SK-N-SH treated with all-trans-retinoic acid at 6 μM for 48 hours (cell line): Measurements from ENCODE around the gene ARFIP2.

ENCODE experiments used
- ATAC-seq: fragments of 200-7000 bp; cut with Tn5 transposase; 3 replicates; pipeline ENCODE4 v1.9.1; 2020; ENCODE audit warnings: mild to moderate bottlenecking, moderate library complexity
- ARNTL ChIP-seq: fragments of 450-650 bp; formaldehyde crosslinking; IDR thresholded peaks from 2 replicates; pipeline ENCODE4 v1.5.0; 2020; ENCODE audit warnings: low read depth, mild to moderate bottlenecking, moderate library complexity, borderline replicate concordance
- BACH2 ChIP-seq: fragments of 250-450 bp; sonication (Bioruptor Pico); IDR thresholded peaks from 2 replicates; pipeline ENCODE4 v1.9.0; 2021; ENCODE audit warnings: mild to moderate bottlenecking, borderline replicate concordance
- CSDC2 ChIP-seq: fragments of 250-450 bp; sonication (Bioruptor Pico); IDR thresholded peaks from 2 replicates; pipeline ENCODE4 v1.5.0; 2020; ENCODE audit warnings: mild to moderate bottlenecking, moderate library complexity
- ESRRG ChIP-seq: fragments of 250-450 bp; sonication (Bioruptor Pico); IDR thresholded peaks from 2 replicates; pipeline ENCODE4 v1.6.1; 2021; ENCODE audit warnings: mild to moderate bottlenecking
- GLIS3 ChIP-seq: fragments of 250-450 bp; sonication (Bioruptor Pico); IDR thresholded peaks from 2 replicates; pipeline ENCODE4 v1.5.0; 2020; ENCODE audit warnings: mild to moderate bottlenecking, moderate library complexity
- ISL1 ChIP-seq: fragments of 250-450 bp; sonication (Bioruptor Pico); IDR thresholded peaks from 2 replicates; pipeline ENCODE4 v2.1.2; 2022; ENCODE audit warnings: mild to moderate bottlenecking, moderate library complexity
- OSR1 ChIP-seq: fragments of 250-450 bp; sonication (Bioruptor Pico); IDR thresholded peaks from 2 replicates; pipeline ENCODE4 v1.8.0; 2022; ENCODE audit warnings: moderate library complexity, mild to moderate bottlenecking, inconsistent platforms
- PPARA ChIP-seq: fragments of 250-450 bp; sonication (Bioruptor Pico); IDR thresholded peaks from 2 replicates; pipeline ENCODE4 v1.5.0; 2020; ENCODE audit warnings: mild to moderate bottlenecking, borderline replicate concordance
- RARB ChIP-seq: fragments of 250-450 bp; sonication (Bioruptor Pico); IDR thresholded peaks from 2 replicates; pipeline ENCODE4 v1.8.0; 2021; ENCODE audit warnings: mild to moderate bottlenecking, moderate library complexity
- TCF4 ChIP-seq: fragments of 250-450 bp; sonication (Bioruptor Pico); IDR thresholded peaks from 2 replicates; pipeline ENCODE4 v1.8.0; 2021; ENCODE audit warnings: mild to moderate bottlenecking, moderate library complexity, borderline replicate concordance
- TOX ChIP-seq: fragments of 250-450 bp; sonication (Bioruptor Pico); IDR thresholded peaks from 2 replicates; pipeline ENCODE4 v1.8.0; 2021; ENCODE audit warnings: mild to moderate bottlenecking, moderate library complexity, borderline replicate concordance
- ZC3H10 ChIP-seq: fragments of 250-450 bp; sonication (Bioruptor Pico); IDR thresholded peaks from 2 replicates; pipeline ENCODE4 v1.5.1; 2021; ENCODE audit warnings: mild to moderate bottlenecking, moderate library complexity
- ZFP3 ChIP-seq: fragments of 250-450 bp; sonication (Bioruptor Pico); IDR thresholded peaks from 2 replicates; pipeline ENCODE4 v1.5.0; 2020; ENCODE audit warnings: mild to moderate bottlenecking, moderate library complexity
- ZFP30 ChIP-seq: fragments of 450-650 bp; formaldehyde crosslinking; IDR thresholded peaks from 2 replicates; pipeline ENCODE4 v1.5.0; 2022; ENCODE audit warnings: mild to moderate bottlenecking, moderate library complexity
- ZNF565 ChIP-seq: fragments of 450-650 bp; formaldehyde crosslinking; conservative IDR thresholded peaks from 2 replicates; pipeline ENCODE4 v1.5.0; 2020; ENCODE audit warnings: low read depth, mild to moderate bottlenecking, moderate library complexity
- ZNF70 ChIP-seq: fragments of 450-650 bp; formaldehyde crosslinking; IDR thresholded peaks from 2 replicates; pipeline ENCODE4 v1.5.0; 2020; ENCODE audit warnings: mild to moderate bottlenecking, moderate library complexity
- ZNF8 ChIP-seq: fragments of 450-650 bp; formaldehyde crosslinking; IDR thresholded peaks from 2 replicates; pipeline ENCODE4 v1.5.0; 2020; ENCODE audit warnings: mild to moderate bottlenecking, moderate library complexity
- TF ChIP-seq, protein P1 (sequence below): fragments of 250-450 bp; sonication (Bioruptor Pico); IDR thresholded peaks from 2 replicates; pipeline ENCODE4 v1.5.1; 2021; ENCODE audit warnings: mild to moderate bottlenecking, moderate library complexity
- TF ChIP-seq, protein P2 (sequence below): fragments of 250-450 bp; sonication (Bioruptor Pico); IDR thresholded peaks from 2 replicates; pipeline ENCODE4 v1.5.0; 2020; ENCODE audit warnings: mild to moderate bottlenecking, moderate library complexity
- TF ChIP-seq, protein P3 (sequence below): fragments of 250-450 bp; sonication (Bioruptor Pico); IDR thresholded peaks from 2 replicates; pipeline ENCODE4 v1.5.1; 2020; ENCODE audit warnings: low read depth, mild to moderate bottlenecking, moderate library complexity

The ARFIP2 gene

DNA sequence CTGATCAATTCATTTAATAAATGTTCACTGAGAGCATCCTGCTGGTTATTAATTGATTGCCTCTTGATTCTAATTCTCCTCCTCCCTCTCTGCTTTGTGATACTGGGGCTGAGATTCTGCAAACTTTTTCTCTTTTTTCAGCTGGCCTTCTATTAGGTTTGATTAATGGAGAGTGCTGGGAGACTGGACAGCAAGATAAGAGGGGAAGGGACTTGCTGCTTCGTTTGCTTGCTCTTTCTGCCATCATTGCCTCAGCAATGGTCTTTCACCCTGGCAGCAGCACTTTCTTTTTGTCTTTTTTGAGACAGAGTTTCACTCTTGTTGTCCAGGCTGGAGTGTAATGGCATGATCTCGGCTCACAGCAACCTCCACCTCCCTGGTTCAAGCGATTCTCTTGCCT, 23.0 kb upstream of the ARFIP2 start (continued):
- TF ChIP-seq TOX (CRISPR knock-in tag) (no peak), GLIS3 (no peak), ZNF70 (CRISPR knock-in tag) (no peak)

DNA sequence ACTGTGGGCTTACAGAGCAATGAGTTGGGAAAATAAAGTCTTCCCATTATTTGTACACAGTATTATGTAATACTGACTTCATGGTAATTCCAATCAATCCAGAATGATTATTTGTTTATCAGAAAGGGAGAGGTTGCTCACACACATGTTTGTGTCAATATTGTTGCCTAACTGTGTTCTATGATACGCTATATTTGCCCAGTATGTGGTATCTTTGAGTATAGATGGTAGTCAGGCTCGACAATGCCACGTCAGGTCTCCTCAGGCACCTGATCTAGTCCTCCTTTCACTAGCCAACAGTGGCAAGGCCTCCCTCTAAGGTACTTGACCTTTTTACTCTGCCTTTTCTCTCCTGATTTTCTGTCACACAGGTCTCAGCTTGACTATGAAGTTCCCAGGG, 21.3 kb upstream of the ARFIP2 start:
- no peak for ATAC-seq
- no peak for TF ChIP-seq RARB
- TF ChIP-seq OSR1 (CRISPR knock-in tag) = no peak
- no peak for TF ChIP-seq ESRRG
- TF ChIP-seq, protein P1, sequence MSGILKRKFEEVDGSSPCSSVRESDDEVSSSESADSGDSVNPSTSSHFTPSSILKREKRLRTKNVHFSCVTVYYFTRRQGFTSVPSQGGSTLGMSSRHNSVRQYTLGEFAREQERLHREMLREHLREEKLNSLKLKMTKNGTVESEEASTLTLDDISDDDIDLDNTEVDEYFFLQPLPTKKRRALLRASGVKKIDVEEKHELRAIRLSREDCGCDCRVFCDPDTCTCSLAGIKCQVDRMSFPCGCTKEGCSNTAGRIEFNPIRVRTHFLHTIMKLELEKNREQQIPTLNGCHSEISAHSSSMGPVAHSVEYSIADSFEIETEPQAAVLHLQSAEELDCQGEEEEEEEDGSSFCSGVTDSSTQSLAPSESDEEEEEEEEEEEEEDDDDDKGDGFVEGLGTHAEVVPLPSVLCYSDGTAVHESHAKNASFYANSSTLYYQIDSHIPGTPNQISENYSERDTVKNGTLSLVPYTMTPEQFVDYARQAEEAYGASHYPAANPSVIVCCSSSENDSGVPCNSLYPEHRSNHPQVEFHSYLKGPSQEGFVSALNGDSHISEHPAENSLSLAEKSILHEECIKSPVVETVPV (CRISPR knock-in tag) = no peak
- TF ChIP-seq ZC3H10 (CRISPR knock-in tag) = no peak
- TF ChIP-seq ISL1 (CRISPR knock-in tag) = no peak
- no peak for TF ChIP-seq ZNF8
- TF ChIP-seq ZFP3 (CRISPR knock-in tag) = no peak
- no peak for TF ChIP-seq ZFP30 (CRISPR knock-in tag)
- TF ChIP-seq, protein P2, sequence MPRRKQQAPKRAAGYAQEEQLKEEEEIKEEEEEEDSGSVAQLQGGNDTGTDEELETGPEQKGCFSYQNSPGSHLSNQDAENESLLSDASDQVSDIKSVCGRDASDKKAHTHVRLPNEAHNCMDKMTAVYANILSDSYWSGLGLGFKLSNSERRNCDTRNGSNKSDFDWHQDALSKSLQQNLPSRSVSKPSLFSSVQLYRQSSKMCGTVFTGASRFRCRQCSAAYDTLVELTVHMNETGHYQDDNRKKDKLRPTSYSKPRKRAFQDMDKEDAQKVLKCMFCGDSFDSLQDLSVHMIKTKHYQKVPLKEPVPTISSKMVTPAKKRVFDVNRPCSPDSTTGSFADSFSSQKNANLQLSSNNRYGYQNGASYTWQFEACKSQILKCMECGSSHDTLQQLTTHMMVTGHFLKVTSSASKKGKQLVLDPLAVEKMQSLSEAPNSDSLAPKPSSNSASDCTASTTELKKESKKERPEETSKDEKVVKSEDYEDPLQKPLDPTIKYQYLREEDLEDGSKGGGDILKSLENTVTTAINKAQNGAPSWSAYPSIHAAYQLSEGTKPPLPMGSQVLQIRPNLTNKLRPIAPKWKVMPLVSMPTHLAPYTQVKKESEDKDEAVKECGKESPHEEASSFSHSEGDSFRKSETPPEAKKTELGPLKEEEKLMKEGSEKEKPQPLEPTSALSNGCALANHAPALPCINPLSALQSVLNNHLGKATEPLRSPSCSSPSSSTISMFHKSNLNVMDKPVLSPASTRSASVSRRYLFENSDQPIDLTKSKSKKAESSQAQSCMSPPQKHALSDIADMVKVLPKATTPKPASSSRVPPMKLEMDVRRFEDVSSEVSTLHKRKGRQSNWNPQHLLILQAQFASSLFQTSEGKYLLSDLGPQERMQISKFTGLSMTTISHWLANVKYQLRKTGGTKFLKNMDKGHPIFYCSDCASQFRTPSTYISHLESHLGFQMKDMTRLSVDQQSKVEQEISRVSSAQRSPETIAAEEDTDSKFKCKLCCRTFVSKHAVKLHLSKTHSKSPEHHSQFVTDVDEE (CRISPR knock-in tag) = no peak
- TF ChIP-seq ZNF70 (CRISPR knock-in tag) = no peak
- TF ChIP-seq, protein P3, sequence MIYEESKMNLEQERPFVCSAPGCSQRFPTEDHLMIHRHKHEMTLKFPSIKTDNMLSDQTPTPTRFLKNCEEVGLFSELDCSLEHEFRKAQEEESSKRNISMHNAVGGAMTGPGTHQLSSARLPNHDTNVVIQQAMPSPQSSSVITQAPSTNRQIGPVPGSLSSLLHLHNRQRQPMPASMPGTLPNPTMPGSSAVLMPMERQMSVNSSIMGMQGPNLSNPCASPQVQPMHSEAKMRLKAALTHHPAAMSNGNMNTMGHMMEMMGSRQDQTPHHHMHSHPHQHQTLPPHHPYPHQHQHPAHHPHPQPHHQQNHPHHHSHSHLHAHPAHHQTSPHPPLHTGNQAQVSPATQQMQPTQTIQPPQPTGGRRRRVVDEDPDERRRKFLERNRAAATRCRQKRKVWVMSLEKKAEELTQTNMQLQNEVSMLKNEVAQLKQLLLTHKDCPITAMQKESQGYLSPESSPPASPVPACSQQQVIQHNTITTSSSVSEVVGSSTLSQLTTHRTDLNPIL (CRISPR knock-in tag) = no peak
- TF ChIP-seq BACH2 (CRISPR knock-in tag) = no peak
- TF ChIP-seq GLIS3 = no peak
- TF ChIP-seq ARNTL = no peak
- TF ChIP-seq TCF4 (CRISPR knock-in tag) = no peak
- TF ChIP-seq TOX (CRISPR knock-in tag) = no peak
- no peak for TF ChIP-seq PPARA (CRISPR knock-in tag)
- TF ChIP-seq CSDC2 (CRISPR knock-in tag) = no peak
- TF ChIP-seq ZNF565 (CRISPR knock-in tag) = no peak
- TF ChIP-seq, all 23 proteins: peak for 0

DNA sequence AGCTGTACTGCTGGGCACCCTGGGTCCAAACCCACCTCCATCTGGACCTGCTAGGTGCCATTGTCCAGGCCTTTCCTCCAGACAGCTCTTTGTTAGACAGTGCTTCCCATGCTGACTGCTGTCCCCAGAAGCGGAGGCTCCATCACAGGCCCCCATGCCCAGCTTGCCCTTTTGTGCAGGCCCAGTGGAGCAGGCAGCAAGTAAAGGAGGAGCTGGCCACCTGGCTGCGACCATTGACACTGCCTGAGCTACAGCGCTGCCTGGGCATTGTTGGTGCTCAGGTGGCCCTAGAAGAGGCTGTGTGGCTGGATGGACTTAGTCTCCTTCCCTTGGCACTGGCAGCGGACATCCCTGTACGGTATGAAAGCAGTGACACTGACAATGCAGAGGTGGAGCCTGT, 17.4 kb upstream of the ARFIP2 start:
- TF ChIP-seq PPARA (CRISPR knock-in tag) = no peak
- TF ChIP-seq ZFP3 (CRISPR knock-in tag) = no peak
- no peak for TF ChIP-seq ESRRG
- TF ChIP-seq ARNTL = no peak
- TF ChIP-seq, protein P1 (CRISPR knock-in tag) = no peak
- no peak for TF ChIP-seq ZFP30 (CRISPR knock-in tag)
- TF ChIP-seq ZNF565 (CRISPR knock-in tag) = no peak
- TF ChIP-seq, protein P2 (CRISPR knock-in tag) = no peak
- no peak for TF ChIP-seq CSDC2 (CRISPR knock-in tag)
- ATAC-seq = no peak
